ENCODE data around the gene KCNK7. TPM values are rescaled to one million over a fixed set of nuclear protein-coding genes. Genes with fewer than 3 reads are reported as not detected.

KCNK7 gene
- total RNA-seq, 1 donor from 2014 or later = 1.1 TPM

GRCh38 chr11:65554842-65555430, 40.7 kb downstream of the KCNK7 start:
- no peak for ATAC-seq (ENCODE audit: low read depth)
- Mint-ChIP-seq H3K36me3 (ENCODE audit: low read depth) (no peaks in the 10 kb centered on the region), H3K4me1 (peaks cover 46% of the 10 kb centered on the region), H3K9me3 (no peaks in the 10 kb centered on the region), H3K27ac (peak overlapping the region; percentile 21), H3K4me3 (peak overlapping the region; percentile 5), H3K27me3 (peaks cover under 1% of the 10 kb centered on the region)
- CTCF ChIA-PET = no interaction called here
- POLR2A ChIA-PET = interaction anchor here (1.2 kb wide), 1 partner anchor 8 kb away, joined by 17 read pairs; no protein-coding TSS in a partner anchor
- no peak for TF ChIP-seq CTCF (IDR thresholded peaks at IDR 0.05)
- no peak for DNase-seq
- intact Hi-C loops (cut with micrococcal nuclease) = no loop called here

- no peaks in the 10 kb centered on the region for H3K9me3 Mint-ChIP-seq
- no peak overlapping the region for H3K27ac Mint-ChIP-seq
- no peaks in the 10 kb centered on the region for H3K36me3 Mint-ChIP-seq (ENCODE audit: low read depth)
- intact Hi-C loops (cut with micrococcal nuclease) = no loop called here
- ChIA-PET CTCF (interaction anchor here (3.7 kb wide), 1 partner anchor 13 kb away, joined by 47 read pairs; no protein-coding TSS in a partner anchor), POLR2A (no interaction called here)
- no peaks in the 10 kb centered on the region for H3K27me3 Mint-ChIP-seq
- H3K4me3 Mint-ChIP-seq = peak overlapping the region; percentile 5
- DNase-seq (no peak), ATAC-seq (ENCODE audit: low read depth) (no peak)
- TF ChIP-seq CTCF (IDR thresholded peaks at IDR 0.05) = no peak
- peaks cover 49% of the 10 kb centered on the region for H3K4me1 Mint-ChIP-seq
Measured at GRCh38 chr11:65554057-65554818, 41.4 kb downstream of the KCNK7 start.

- no peak for TF ChIP-seq CTCF (IDR thresholded peaks at IDR 0.05)
- peaks cover 54% of the 10 kb centered on the region for H3K4me1 Mint-ChIP-seq
- intact Hi-C loops (cut with micrococcal nuclease) = no loop called here
- ATAC-seq (ENCODE audit: low read depth) (peak; percentile 36), DNase-seq (no peak)
- no peaks in the 10 kb centered on the region for H3K27me3 Mint-ChIP-seq
- H3K27ac Mint-ChIP-seq = no peak overlapping the region
- H3K4me3 Mint-ChIP-seq = no peak overlapping the region
- CTCF ChIA-PET = interaction anchor here (1.5 to 3.7 kb wide), 3 partner anchors 10 to 35 kb away, joined by 3 to 47 read pairs (median 12); no protein-coding TSS in a partner anchor
- no peaks in the 10 kb centered on the region for H3K36me3 Mint-ChIP-seq (ENCODE audit: low read depth)
- POLR2A ChIA-PET = interaction anchor here (0.6 to 3.2 kb wide), 5 partner anchors 12 to 505 kb away, joined by 4 to 38 read pairs (median 8); partner anchors contain the start of gene ZNRD2
- no peaks in the 10 kb centered on the region for H3K9me3 Mint-ChIP-seq
Measured at GRCh38 chr11:65553301-65554001, 42.1 kb downstream of the KCNK7 start.

- Mint-ChIP-seq H3K4me1 (peaks cover 63% of the 10 kb centered on the region), H3K27ac (peak overlapping the region; percentile 59)
- no peak for ATAC-seq (ENCODE audit: low read depth)
Measured at GRCh38 chr11:65552388-65552951, 43.1 kb downstream of the KCNK7 start.

More at GRCh38 chr11:65552388-65552951, 43.1 kb downstream of the KCNK7 start:
- CTCF ChIA-PET = interaction anchor here (0.5 to 3.7 kb wide), 6 partner anchors 11 to 190 kb away, joined by 3 to 47 read pairs (median 6); partner anchors contain the start of gene ZNRD2
- H3K4me3 Mint-ChIP-seq = peak overlapping the region; percentile 24
- no peaks in the 10 kb centered on the region for H3K9me3 Mint-ChIP-seq
- DNase-seq = no peak
- no peak for TF ChIP-seq CTCF (IDR thresholded peaks at IDR 0.05)
- H3K27me3 Mint-ChIP-seq = no peaks in the 10 kb centered on the region
- H3K36me3 Mint-ChIP-seq (ENCODE audit: low read depth) = no peaks in the 10 kb centered on the region
- POLR2A ChIA-PET = interaction anchor here (0.5 to 3.2 kb wide), 13 partner anchors 9 to 504 kb away, joined by 3 to 38 read pairs (median 3); partner anchors contain the start of gene ZNRD2
- intact Hi-C loops (cut with micrococcal nuclease) = loop anchor here (1.0 kb wide), 2 partner anchors 12 to 186 kb away; no protein-coding TSS in a partner anchor

Data from activated B cell treated with CpG ODN at 0.5 μM for 24 hours (primary cell).